Measurements from ENCODE around the gene SCN8A. TPM values are rescaled to one million over a fixed set of nuclear protein-coding genes. Genes with fewer than 3 reads are reported as not detected.
A peak's percentile ranks its signal among the peaks of the same experiment; 100 is the strongest.

Gene SCN8A
- total RNA-seq, 2 experiments from 2014 or later: 0.86 to 0.93 TPM

DNA sequence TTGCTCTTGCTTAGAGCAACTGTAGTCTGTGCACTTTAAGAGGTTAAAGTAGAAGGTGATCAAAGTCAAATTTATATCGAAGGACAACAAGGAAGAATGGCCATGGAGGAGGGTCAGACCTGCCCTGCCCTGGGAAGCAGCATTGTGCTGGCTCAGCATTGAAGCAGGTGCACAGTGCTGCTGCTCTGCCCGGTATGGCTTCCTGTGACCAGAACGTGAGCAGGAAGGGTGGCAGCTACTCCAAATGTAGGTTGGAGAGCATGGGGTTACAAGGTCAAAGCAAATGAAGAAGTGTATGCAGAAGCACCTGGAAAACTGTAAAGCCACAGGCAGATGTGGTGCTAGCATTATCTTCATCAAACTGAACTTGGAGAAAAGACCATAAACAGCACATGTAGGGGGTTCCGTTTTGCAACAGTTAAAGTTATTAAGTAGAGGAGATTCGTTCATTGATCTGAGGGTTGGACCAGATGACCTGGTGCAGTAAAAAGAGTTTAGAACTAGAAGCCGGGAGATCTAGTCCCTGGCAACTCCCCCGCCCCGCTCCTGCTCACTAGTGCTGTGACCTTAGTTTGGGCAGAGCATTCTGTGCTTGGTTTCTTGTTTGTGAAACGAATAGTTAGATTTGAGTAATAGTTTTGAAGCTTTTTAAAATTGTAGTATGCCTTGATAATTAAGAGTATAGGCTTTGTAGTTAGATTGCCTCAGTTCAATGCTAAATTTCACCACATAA lies 84.2 kb downstream of the SCN8A start:
- H3K9me3 Mint-ChIP-seq: no peaks in the 10 kb centered on the region
- H3K27ac Mint-ChIP-seq: no peak overlapping the region
- no peaks in the 10 kb centered on the region for H3K27me3 Mint-ChIP-seq
- no peaks in the 10 kb centered on the region for H3K36me3 Mint-ChIP-seq
- DNase-seq: no peak
- no peak overlapping the region for H3K4me3 Mint-ChIP-seq
- no peaks in the 10 kb centered on the region for H3K4me1 Mint-ChIP-seq

DNA sequence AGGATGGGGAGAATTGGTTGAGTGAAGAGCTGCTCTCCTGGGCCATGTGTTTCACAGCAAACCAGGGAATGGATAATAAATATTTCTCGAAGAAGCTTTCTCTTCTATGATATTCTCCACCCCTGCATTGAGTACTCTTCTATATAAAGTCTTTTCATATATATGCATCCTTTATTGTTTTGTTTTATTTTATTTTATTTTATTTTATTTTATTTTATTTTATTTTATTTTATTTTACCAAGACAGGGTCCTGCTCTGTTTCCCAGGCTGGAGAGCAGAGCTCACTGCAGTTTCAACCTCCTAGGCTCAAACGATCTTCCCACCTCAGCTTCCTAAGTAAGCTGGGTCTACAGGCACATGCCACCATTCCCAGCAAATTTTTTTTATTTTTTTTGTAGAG lies 85.8 kb downstream of the SCN8A start:
- no peaks in the 10 kb centered on the region for H3K27me3 Mint-ChIP-seq
- H3K9me3 Mint-ChIP-seq: no peaks in the 10 kb centered on the region
- H3K4me3 Mint-ChIP-seq: no peak overlapping the region
- H3K36me3 Mint-ChIP-seq: no peaks in the 10 kb centered on the region
- H3K4me1 Mint-ChIP-seq: no peaks in the 10 kb centered on the region
- DNase-seq: no peak
- no peak overlapping the region for H3K27ac Mint-ChIP-seq

DNA sequence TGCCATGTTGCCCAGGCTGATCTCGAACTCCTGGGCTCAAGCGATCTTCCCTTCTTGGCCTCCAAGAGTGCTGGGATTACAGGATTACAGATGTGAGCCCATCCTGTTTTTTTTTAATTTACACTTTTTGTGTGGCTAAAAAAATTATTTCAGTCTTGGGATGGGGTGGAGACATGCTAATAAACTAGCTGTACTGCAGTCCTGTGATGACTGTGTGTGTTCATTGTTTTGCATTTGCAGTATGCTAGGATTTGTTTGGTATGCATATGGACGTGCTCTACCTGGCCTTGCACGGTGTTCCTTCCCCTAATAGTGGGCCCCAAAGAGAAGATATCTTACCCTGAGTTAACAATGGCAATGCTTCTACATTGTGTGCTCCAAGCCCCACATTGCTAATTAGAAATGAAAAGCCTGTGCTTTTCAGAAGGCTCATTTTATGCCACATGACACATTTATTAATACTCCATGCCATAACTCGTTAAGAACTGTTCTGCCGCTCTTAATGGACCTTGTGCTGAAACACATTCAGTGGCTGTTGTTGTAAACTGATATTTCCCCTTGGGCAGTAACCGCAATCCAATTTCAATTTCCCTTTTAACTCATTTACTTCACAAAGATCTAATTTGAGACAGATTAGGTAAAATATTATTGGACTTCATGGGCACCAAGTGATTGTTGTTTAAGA lies 86.4 kb downstream of the SCN8A start:
- DNase-seq: no peak
- Mint-ChIP-seq H3K4me3 (no peak overlapping the region), H3K4me1 (no peaks in the 10 kb centered on the region), H3K9me3 (no peaks in the 10 kb centered on the region), H3K27me3 (no peaks in the 10 kb centered on the region), H3K27ac (no peak overlapping the region), H3K36me3 (no peaks in the 10 kb centered on the region)

DNA sequence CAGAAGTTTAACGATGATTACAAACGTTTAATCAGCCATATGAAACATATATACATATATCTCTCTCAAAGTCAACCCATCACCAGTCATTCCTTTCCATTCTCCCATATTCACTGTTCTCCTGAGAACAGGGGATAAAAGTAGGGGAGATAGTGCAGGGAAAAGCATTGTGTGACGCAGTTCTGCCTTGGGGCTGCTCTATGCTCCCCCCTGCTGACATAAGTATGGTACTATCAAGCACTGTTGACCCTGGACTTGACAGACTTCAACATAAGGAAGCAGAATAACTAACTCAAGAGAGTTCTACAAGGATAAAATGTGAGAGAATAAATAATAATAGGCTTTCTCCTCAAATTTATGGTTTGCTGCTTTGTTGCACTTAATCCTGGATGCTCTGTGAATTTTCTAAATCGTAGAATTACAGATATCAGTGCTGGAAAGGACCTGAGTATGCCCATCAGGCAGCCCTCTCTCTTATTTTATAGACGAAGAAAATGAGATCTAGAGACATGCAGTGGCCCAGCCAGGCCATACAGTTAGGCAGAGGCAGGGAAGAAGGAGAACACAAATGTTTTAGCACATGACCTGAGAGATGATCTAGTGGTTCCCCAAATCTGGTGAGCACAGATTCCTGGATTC lies 87.2 kb downstream of the SCN8A start:
- Mint-ChIP-seq H3K4me3 (no peak overlapping the region), H3K27ac (no peak overlapping the region), H3K36me3 (no peaks in the 10 kb centered on the region), H3K9me3 (no peaks in the 10 kb centered on the region), H3K4me1 (no peaks in the 10 kb centered on the region), H3K27me3 (no peaks in the 10 kb centered on the region)
- peak; percentile 19 for DNase-seq

DNA sequence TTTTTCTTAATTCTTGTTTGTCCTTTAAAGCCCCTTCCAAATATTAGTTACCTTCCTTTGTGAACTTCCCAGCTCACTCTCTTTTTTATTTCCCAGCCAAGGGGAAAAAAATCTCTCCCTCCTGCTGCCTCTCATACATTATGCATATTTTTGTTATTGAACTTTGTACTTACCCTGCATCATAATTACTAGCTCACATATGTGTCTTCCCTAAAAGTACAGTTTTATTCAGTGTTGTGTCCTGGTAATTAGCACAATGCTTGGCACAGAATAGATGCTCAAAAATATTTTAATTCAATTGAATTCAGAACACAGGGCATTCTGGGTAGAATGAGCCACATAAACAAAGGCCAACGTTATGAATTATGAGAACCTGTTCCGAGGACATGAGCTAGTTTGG lies 91.9 kb downstream of the SCN8A start:
- Mint-ChIP-seq H3K36me3 (no peaks in the 10 kb centered on the region), H3K4me1 (peaks cover 8% of the 10 kb centered on the region), H3K9me3 (no peaks in the 10 kb centered on the region), H3K4me3 (no peak overlapping the region), H3K27ac (no peak overlapping the region), H3K27me3 (no peaks in the 10 kb centered on the region)
- no peak for DNase-seq

DNA sequence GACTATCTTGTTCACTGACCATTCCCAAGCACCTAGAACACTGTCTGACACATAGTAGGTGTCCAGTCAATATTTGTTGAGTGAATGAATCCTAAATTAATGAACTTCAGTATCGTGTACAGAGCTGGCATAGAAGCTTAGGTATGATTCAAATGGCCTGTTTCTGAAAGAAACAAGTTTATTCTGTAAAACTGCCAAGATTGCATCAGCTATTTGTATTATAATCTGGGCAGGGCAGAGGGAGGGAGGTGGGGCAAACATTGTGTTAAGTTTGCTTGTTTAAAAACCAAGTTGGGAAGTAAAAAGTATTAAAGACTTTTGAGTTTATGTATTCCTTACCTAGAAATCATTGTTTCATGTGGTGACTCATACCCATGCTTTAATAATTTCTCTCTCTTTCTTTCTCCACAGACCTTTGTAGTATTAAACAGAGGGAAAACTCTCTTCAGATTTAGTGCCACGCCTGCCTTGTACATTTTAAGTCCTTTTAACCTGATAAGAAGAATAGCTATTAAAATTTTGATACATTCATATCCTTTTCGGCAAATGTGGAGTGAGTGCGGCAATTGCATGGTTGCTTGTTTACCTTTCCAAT lies 92.8 kb downstream of the SCN8A start:
- H3K27ac Mint-ChIP-seq: no peak overlapping the region
- H3K27me3 Mint-ChIP-seq: no peaks in the 10 kb centered on the region
- peaks cover 8% of the 10 kb centered on the region for H3K4me1 Mint-ChIP-seq
- no peak overlapping the region for H3K4me3 Mint-ChIP-seq
- H3K36me3 Mint-ChIP-seq: no peaks in the 10 kb centered on the region
- no peak for DNase-seq
- no peaks in the 10 kb centered on the region for H3K9me3 Mint-ChIP-seq

GRCh38 chr12:51686727-51687126 lies 95.7 kb downstream of the SCN8A start:
- no peaks in the 10 kb centered on the region for H3K27me3 Mint-ChIP-seq
- no peaks in the 10 kb centered on the region for H3K36me3 Mint-ChIP-seq
- H3K27ac Mint-ChIP-seq: no peak overlapping the region
- peaks cover 8% of the 10 kb centered on the region for H3K4me1 Mint-ChIP-seq
- no peak for DNase-seq
- no peaks in the 10 kb centered on the region for H3K9me3 Mint-ChIP-seq
- H3K4me3 Mint-ChIP-seq: no peak overlapping the region

GRCh38 chr12:51687177-51687576 lies 96.1 kb downstream of the SCN8A start:
- no peaks in the 10 kb centered on the region for H3K27me3 Mint-ChIP-seq

DNA sequence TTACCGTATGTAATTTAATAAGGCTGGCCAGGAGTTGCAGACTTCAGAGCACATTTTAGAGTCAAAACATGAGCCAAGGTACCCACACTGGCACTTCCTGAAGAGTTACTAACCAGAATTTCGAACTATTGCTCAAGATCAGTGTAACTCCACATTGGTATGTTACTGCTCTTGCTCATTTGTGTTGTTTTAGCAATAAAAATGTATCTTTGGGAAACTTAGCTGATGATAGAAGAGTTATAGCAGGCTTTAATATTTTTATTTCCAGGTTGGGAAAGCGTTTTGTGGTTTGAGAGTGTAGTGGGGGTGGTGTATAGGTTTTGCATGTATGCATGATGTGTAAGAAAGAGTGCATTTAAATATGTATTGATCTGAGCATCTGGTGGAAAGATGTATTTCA lies 96.6 kb downstream of the SCN8A start:
- Mint-ChIP-seq H3K36me3 (no peaks in the 10 kb centered on the region), H3K27ac (no peak overlapping the region), H3K9me3 (no peaks in the 10 kb centered on the region)

More at GRCh38 chr12:51687177-51687576, 96.1 kb downstream of the SCN8A start:
- Mint-ChIP-seq H3K4me1 (peaks cover 8% of the 10 kb centered on the region), H3K27ac (no peak overlapping the region), H3K9me3 (no peaks in the 10 kb centered on the region), H3K36me3 (no peaks in the 10 kb centered on the region), H3K4me3 (no peak overlapping the region)
- no peak for DNase-seq

GRCh38 chr12:51689983-51690382 lies 99.0 kb downstream of the SCN8A start:
- Mint-ChIP-seq H3K36me3 (no peaks in the 10 kb centered on the region), H3K4me3 (no peak overlapping the region), H3K27me3 (no peaks in the 10 kb centered on the region), H3K27ac (no peak overlapping the region), H3K4me1 (peaks cover 8% of the 10 kb centered on the region), H3K9me3 (no peaks in the 10 kb centered on the region)
- no peak for DNase-seq

More for the DNA sequence above, 96.6 kb downstream of the SCN8A start:
- peaks cover 8% of the 10 kb centered on the region for H3K4me1 Mint-ChIP-seq
- no peak overlapping the region for H3K4me3 Mint-ChIP-seq
- no peak for DNase-seq
- H3K27me3 Mint-ChIP-seq: no peaks in the 10 kb centered on the region

- H3K4me3 Mint-ChIP-seq: no peak overlapping the region
- H3K27me3 Mint-ChIP-seq: no peaks in the 10 kb centered on the region
- peaks cover 5% of the 10 kb centered on the region for H3K4me1 Mint-ChIP-seq
- DNase-seq: no peak
- no peaks in the 10 kb centered on the region for H3K36me3 Mint-ChIP-seq
- H3K27ac Mint-ChIP-seq: no peak overlapping the region
- H3K9me3 Mint-ChIP-seq: no peaks in the 10 kb centered on the region
Measured at GRCh38 chr12:51692016-51692415, 101.0 kb downstream of the SCN8A start.

- Mint-ChIP-seq H3K36me3 (no peaks in the 10 kb centered on the region), H3K27ac (no peak overlapping the region), H3K4me1 (no peaks in the 10 kb centered on the region), H3K9me3 (no peaks in the 10 kb centered on the region), H3K4me3 (no peak overlapping the region), H3K27me3 (no peaks in the 10 kb centered on the region)
- no peak for DNase-seq
Measured at GRCh38 chr12:51693569-51693968, 102.5 kb downstream of the SCN8A start.

- H3K27me3 Mint-ChIP-seq: no peaks in the 10 kb centered on the region
- no peak for DNase-seq
- no peaks in the 10 kb centered on the region for H3K4me1 Mint-ChIP-seq
- H3K27ac Mint-ChIP-seq: no peak overlapping the region
- H3K9me3 Mint-ChIP-seq: no peaks in the 10 kb centered on the region
- H3K4me3 Mint-ChIP-seq: no peak overlapping the region
- H3K36me3 Mint-ChIP-seq: no peaks in the 10 kb centered on the region
Measured at GRCh38 chr12:51694146-51694545, 103.1 kb downstream of the SCN8A start.

- Mint-ChIP-seq H3K4me3 (no peak overlapping the region), H3K4me1 (no peaks in the 10 kb centered on the region), H3K27ac (no peak overlapping the region), H3K36me3 (no peaks in the 10 kb centered on the region), H3K27me3 (no peaks in the 10 kb centered on the region), H3K9me3 (no peaks in the 10 kb centered on the region)
- no peak for DNase-seq
Measured at GRCh38 chr12:51695241-51696010, 104.4 kb downstream of the SCN8A start.

GRCh38 chr12:51699219-51699618 lies 108.2 kb downstream of the SCN8A start:
- Mint-ChIP-seq H3K27ac (no peak overlapping the region), H3K9me3 (no peaks in the 10 kb centered on the region), H3K4me3 (no peak overlapping the region), H3K4me1 (no peaks in the 10 kb centered on the region), H3K36me3 (no peaks in the 10 kb centered on the region), H3K27me3 (no peaks in the 10 kb centered on the region)
- no peak for DNase-seq

Measured in activated naive CD8-positive, alpha-beta T cell treated with anti-CD3 and anti-CD28 coated beads for 36 hours (primary cell).